Measurements from ENCODE around the gene XAF1. TPM values are rescaled to one million over a fixed set of nuclear protein-coding genes. Genes with fewer than 3 reads are reported as not detected.

The XAF1 gene
- polyA plus RNA-seq, 1 of the 3 experiments (the other 2 are of a cell fraction): 0.03 TPM

- Histone ChIP-seq H3K79me2 (ENCODE audit: insufficient read depth) (no peaks in the 10 kb centered on the region), H2AFZ (ENCODE audit: low read depth) (no peak overlapping the region), H3K27ac (ENCODE audit: low read depth in 2 of 2, low read length in 1 of 2) (no peak overlapping the region), H3K9me3 (no peaks in the 10 kb centered on the region), H3K9ac (no peak overlapping the region), H3K27me3 (ENCODE audit: insufficient read depth) (peaks cover 22% of the 10 kb centered on the region; the same call in 1 of the 2 replicates), H4K20me1 (ENCODE audit: insufficient read depth) (no peaks in the 10 kb centered on the region), H3K4me1 (ENCODE audit: control insufficient read depth in 1 of 2, insufficient read depth in 2 of 2, low read depth in 1 of 2, low read length in 1 of 2) (no peaks in the 10 kb centered on the region), H3K4me2 (no peak overlapping the region), H3K36me3 (replicated peaks in 1 of 2; ENCODE audit: control insufficient read depth in 1 of 2, insufficient read depth in 2 of 2, low read length in 1 of 2) (no peaks in the 10 kb centered on the region), H3F3A (replicated peaks; ENCODE audit: insufficient read depth) (no peaks in the 10 kb centered on the region), H3K4me3 (ENCODE audit: low read depth in 2 of 2, low read length in 1 of 2) (no peak overlapping the region), H3K9me2 (no peaks in the 10 kb centered on the region)
- TF ChIP-seq RFX5 (IDR thresholded peaks at IDR 0.05; ENCODE audit: low read length): no peak
- TF ChIP-seq USF1 (IDR thresholded peaks at IDR 0.05; ENCODE audit: borderline replicate concordance, low read depth): no peak
- no peak for TF ChIP-seq FOXM1 (IDR thresholded peaks at IDR 0.05; ENCODE audit: low read depth)
- no peak for TF ChIP-seq POLR2AphosphoS5 (IDR thresholded peaks at IDR 0.05; ENCODE audit: low read depth, low read length)
- no peak for TF ChIP-seq EZH2phosphoT487 (IDR thresholded peaks at IDR 0.05; ENCODE audit: borderline replicate concordance, low read depth)
- TF ChIP-seq RXRA (IDR thresholded peaks at IDR 0.05; ENCODE audit: borderline replicate concordance, low read depth): no peak
- TF ChIP-seq, protein P1, sequence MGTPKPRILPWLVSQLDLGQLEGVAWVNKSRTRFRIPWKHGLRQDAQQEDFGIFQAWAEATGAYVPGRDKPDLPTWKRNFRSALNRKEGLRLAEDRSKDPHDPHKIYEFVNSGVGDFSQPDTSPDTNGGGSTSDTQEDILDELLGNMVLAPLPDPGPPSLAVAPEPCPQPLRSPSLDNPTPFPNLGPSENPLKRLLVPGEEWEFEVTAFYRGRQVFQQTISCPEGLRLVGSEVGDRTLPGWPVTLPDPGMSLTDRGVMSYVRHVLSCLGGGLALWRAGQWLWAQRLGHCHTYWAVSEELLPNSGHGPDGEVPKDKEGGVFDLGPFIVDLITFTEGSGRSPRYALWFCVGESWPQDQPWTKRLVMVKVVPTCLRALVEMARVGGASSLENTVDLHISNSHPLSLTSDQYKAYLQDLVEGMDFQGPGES (IDR thresholded peaks at IDR 0.05; ENCODE audit: low read depth, low read length): no peak
- no peak for TF ChIP-seq NFIC (IDR thresholded peaks at IDR 0.05; ENCODE audit: borderline replicate concordance)
- no peak for TF ChIP-seq YY1 (IDR thresholded peaks at IDR 0.05; ENCODE audit: low read depth)
- TF ChIP-seq TCF12 (IDR thresholded peaks at IDR 0.05): no peak
- TF ChIP-seq MXI1 (IDR thresholded peaks at IDR 0.05; ENCODE audit: low read depth, low read length): no peak
- TF ChIP-seq, protein P2, sequence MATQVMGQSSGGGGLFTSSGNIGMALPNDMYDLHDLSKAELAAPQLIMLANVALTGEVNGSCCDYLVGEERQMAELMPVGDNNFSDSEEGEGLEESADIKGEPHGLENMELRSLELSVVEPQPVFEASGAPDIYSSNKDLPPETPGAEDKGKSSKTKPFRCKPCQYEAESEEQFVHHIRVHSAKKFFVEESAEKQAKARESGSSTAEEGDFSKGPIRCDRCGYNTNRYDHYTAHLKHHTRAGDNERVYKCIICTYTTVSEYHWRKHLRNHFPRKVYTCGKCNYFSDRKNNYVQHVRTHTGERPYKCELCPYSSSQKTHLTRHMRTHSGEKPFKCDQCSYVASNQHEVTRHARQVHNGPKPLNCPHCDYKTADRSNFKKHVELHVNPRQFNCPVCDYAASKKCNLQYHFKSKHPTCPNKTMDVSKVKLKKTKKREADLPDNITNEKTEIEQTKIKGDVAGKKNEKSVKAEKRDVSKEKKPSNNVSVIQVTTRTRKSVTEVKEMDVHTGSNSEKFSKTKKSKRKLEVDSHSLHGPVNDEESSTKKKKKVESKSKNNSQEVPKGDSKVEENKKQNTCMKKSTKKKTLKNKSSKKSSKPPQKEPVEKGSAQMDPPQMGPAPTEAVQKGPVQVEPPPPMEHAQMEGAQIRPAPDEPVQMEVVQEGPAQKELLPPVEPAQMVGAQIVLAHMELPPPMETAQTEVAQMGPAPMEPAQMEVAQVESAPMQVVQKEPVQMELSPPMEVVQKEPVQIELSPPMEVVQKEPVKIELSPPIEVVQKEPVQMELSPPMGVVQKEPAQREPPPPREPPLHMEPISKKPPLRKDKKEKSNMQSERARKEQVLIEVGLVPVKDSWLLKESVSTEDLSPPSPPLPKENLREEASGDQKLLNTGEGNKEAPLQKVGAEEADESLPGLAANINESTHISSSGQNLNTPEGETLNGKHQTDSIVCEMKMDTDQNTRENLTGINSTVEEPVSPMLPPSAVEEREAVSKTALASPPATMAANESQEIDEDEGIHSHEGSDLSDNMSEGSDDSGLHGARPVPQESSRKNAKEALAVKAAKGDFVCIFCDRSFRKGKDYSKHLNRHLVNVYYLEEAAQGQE (IDR thresholded peaks at IDR 0.05; ENCODE audit: low read depth, low read length): no peak
- TF ChIP-seq, protein P3, sequence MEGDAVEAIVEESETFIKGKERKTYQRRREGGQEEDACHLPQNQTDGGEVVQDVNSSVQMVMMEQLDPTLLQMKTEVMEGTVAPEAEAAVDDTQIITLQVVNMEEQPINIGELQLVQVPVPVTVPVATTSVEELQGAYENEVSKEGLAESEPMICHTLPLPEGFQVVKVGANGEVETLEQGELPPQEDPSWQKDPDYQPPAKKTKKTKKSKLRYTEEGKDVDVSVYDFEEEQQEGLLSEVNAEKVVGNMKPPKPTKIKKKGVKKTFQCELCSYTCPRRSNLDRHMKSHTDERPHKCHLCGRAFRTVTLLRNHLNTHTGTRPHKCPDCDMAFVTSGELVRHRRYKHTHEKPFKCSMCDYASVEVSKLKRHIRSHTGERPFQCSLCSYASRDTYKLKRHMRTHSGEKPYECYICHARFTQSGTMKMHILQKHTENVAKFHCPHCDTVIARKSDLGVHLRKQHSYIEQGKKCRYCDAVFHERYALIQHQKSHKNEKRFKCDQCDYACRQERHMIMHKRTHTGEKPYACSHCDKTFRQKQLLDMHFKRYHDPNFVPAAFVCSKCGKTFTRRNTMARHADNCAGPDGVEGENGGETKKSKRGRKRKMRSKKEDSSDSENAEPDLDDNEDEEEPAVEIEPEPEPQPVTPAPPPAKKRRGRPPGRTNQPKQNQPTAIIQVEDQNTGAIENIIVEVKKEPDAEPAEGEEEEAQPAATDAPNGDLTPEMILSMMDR (IDR thresholded peaks at IDR 0.05): no peak
- TF ChIP-seq SMC3 (IDR thresholded peaks at IDR 0.05; ENCODE audit: low read depth, low read length): no peak
- no peak for TF ChIP-seq ELF1 (IDR thresholded peaks at IDR 0.05)
- TF ChIP-seq GATA2 (CRISPR knock-in tag; IDR thresholded peaks at IDR 0.05): no peak
- TF ChIP-seq JUND (IDR thresholded peaks at IDR 0.05): no peak
- no peak for TF ChIP-seq FOXJ3 (CRISPR knock-in tag; IDR thresholded peaks at IDR 0.05)
- POLR2A ChIA-PET: no interaction called here
- WGBS (ENCODE audit: low lambda C conversion rate): 3% methylated on average over 3 of the region's 3 CpGs
- no peak for DNase-seq
- CTCF ChIA-PET: no interaction called here
Observed at GRCh38 chr17:6818938-6819337, 63.1 kb downstream of the XAF1 start.

Data from SK-N-SH (cell line).